SK-N-SH (cell line): Measurements from ENCODE around the gene CAMK2B. TPM values are rescaled to one million over a fixed set of nuclear protein-coding genes. Genes with fewer than 3 reads are reported as not detected.

Experiments used
- CTCF ChIA-PET: fragments of 300-600, 350-600 bp; formaldehyde crosslinking; extraction: SDS; loops from one replicate; lab custom pipeline; 2021; lab: Yijun Ruan, JAX
- POLR2A ChIA-PET: fragments of 350-600 bp; sonication (Branson Sonifier 250); formaldehyde crosslinking; extraction: SDS; loops from one replicate; lab custom pipeline; 2020; ENCODE audit warnings: antibody characterized with exemption, inconsistent platforms; lab: Yijun Ruan, JAX
- DNase-seq: peaks from one replicate; pipeline ENCODE4 v3.0.0; 2012
- H2AFZ ChIP-seq: fragments of 200-600 bp; sonication (generic); 2 replicates; pipeline ENCODE4 v1.8.1; 2016; ENCODE audit warnings: antibody characterized with exemption, mild to moderate bottlenecking, low read depth
- H3F3A ChIP-seq: fragments of 200-600 bp; sonication (generic); replicated peaks from 2 replicates; pipeline ENCODE3; 2016; ENCODE audit warnings: antibody characterized with exemption, mild to moderate bottlenecking; ENCODE audit not compliant: insufficient read depth
- H3K27ac ChIP-seq, 2 experiments: fragments of 200-500 bp in 1 of 2; fragments of 200-600 bp in 1 of 2; sonication (Bioruptor generic) in 1 of 2; sonication (generic), shearing (Covaris generic) in 1 of 2; 2 replicates each; pipeline versions ENCODE4 v1.5.1 to v1.6.1; 2014 to 2016; ENCODE audit warnings: low read depth in 2 of 2, inconsistent platforms in 1 of 2, low read length in 1 of 2, mild to moderate bottlenecking in 1 of 2, mixed read lengths in 1 of 2
- H3K27me3 ChIP-seq: fragments of 200-600 bp; sonication (generic), shearing (Covaris generic); 2 replicates; pipeline ENCODE4 v1.6.1; 2016; ENCODE audit warnings: mixed run types; ENCODE audit not compliant: insufficient read depth
- H3K36me3 ChIP-seq, 2 experiments: fragments of 200-500 bp in 1 of 2; fragments of 200-600 bp in 1 of 2; sonication (Bioruptor generic) in 1 of 2; sonication (generic) in 1 of 2; replicated peaks in 1 of 2; 2 replicates each; pipeline versions ENCODE3 to v1.5.1; 2014 to 2016; ENCODE audit warnings: low read length in 1 of 2, mild to moderate bottlenecking in 1 of 2; ENCODE audit not compliant: insufficient read depth in 2 of 2, control insufficient read depth in 1 of 2
- H3K4me1 ChIP-seq, 2 experiments: fragments of 200-500 bp in 1 of 2; fragments of 200-600 bp in 1 of 2; sonication (Bioruptor generic) in 1 of 2; sonication (generic), shearing (Covaris generic) in 1 of 2; 2 replicates each; pipeline versions ENCODE4 v1.5.1 to v1.6.1; 2014 to 2016; ENCODE audit warnings: low read depth in 1 of 2, low read length in 1 of 2, mixed run types in 1 of 2; ENCODE audit not compliant: insufficient read depth in 2 of 2, control insufficient read depth in 1 of 2
- H3K4me2 ChIP-seq: fragments of 200-600 bp; sonication (generic), shearing (Covaris generic); 2 replicates; pipeline ENCODE4 v1.6.1; 2017; ENCODE audit warnings: mixed run types
- H3K4me3 ChIP-seq, 2 experiments: fragments of 200-500 bp in 1 of 2; fragments of 200-600 bp in 1 of 2; sonication (Bioruptor generic) in 1 of 2; sonication (generic), shearing (Covaris generic) in 1 of 2; 2 replicates each; pipeline versions ENCODE4 v1.5.1 to v1.8.1; 2014 to 2016; ENCODE audit warnings: low read depth in 2 of 2, inconsistent platforms in 1 of 2, low read length in 1 of 2, mild to moderate bottlenecking in 1 of 2, mixed read lengths in 1 of 2, moderate library complexity in 1 of 2
- H3K79me2 ChIP-seq: fragments of 200-600 bp; sonication (generic); 2 replicates; pipeline ENCODE4 v1.8.1; 2017; ENCODE audit warnings: mild to moderate bottlenecking; ENCODE audit not compliant: insufficient read depth
- H3K9ac ChIP-seq: fragments of 200-600 bp; sonication (generic); 2 replicates; pipeline ENCODE4 v1.6.1; 2017; ENCODE audit warnings: mixed run types
- H3K9me2 ChIP-seq: fragments of 200-600 bp; sonication (generic); 2 replicates; pipeline ENCODE4 v1.6.1; 2017; ENCODE audit warnings: mixed run types
- H3K9me3 ChIP-seq: fragments of 200-600 bp; sonication (generic); 2 replicates; pipeline ENCODE4 v1.6.1; 2017; ENCODE audit warnings: mixed run types, mild to moderate bottlenecking, moderate library complexity
- H4K20me1 ChIP-seq: fragments of 200-600 bp; sonication (generic); 2 replicates; pipeline ENCODE4 v1.6.1; 2017; ENCODE audit warnings: mild to moderate bottlenecking, mixed run types; ENCODE audit not compliant: insufficient read depth
- CHD2 ChIP-seq: fragments of 150-350 bp; IDR thresholded peaks from 2 replicates; pipeline ENCODE4 v1.6.1; 2018; ENCODE audit warnings: low read length; ENCODE audit not compliant: partially characterized antibody
- EP300 ChIP-seq, 2 experiments: IDR thresholded peaks; 2 replicates each; pipeline versions ENCODE4 v1.4.0 to v1.6.1; 2012; ENCODE audit warnings: borderline replicate concordance in 1 of 2, low read depth in 1 of 2, low read length in 1 of 2
- GATA2 ChIP-seq: sonication (generic); formaldehyde crosslinking; IDR thresholded peaks from 2 replicates; pipeline ENCODE4 v1.5.0; 2020; ENCODE audit warnings: mild to moderate bottlenecking, missing genetic modification reagents
- IRF3 ChIP-seq: fragments of 150-350 bp; IDR thresholded peaks from 2 replicates; pipeline ENCODE4 v1.6.1; 2016; ENCODE audit warnings: mild to moderate bottlenecking, low read depth, low read length
- JUND ChIP-seq: IDR thresholded peaks from 2 replicates; pipeline ENCODE4 v1.4.0; 2012
- MAX ChIP-seq: IDR thresholded peaks from 2 replicates; pipeline ENCODE4 v1.4.0; 2012; ENCODE audit warnings: low read depth
- MEF2A ChIP-seq: IDR thresholded peaks from 2 replicates; pipeline ENCODE4 v1.4.0; 2012; ENCODE audit warnings: low read depth, borderline replicate concordance
- PBX3 ChIP-seq: IDR thresholded peaks from 2 replicates; pipeline ENCODE4; 2012
- POLR2AphosphoS5 ChIP-seq: IDR thresholded peaks from 2 replicates; pipeline ENCODE4 v1.6.1; 2012; ENCODE audit warnings: low read depth, low read length
- REST ChIP-seq: IDR thresholded peaks from 2 replicates; pipeline ENCODE4 v1.6.1; 2012; ENCODE audit warnings: mild to moderate bottlenecking, low read depth, low read length, moderate library complexity
- RFX5 ChIP-seq: IDR thresholded peaks from 2 replicates; pipeline ENCODE4 v1.6.1; 2012; ENCODE audit warnings: mild to moderate bottlenecking, improper control_type of control experiment, low read length
- TAF1 ChIP-seq: IDR thresholded peaks from 2 replicates; pipeline ENCODE4 v1.6.1; 2012; ENCODE audit warnings: low read depth, mild to moderate bottlenecking, low read length, moderate library complexity, borderline replicate concordance
- TEAD4 ChIP-seq: IDR thresholded peaks from 2 replicates; pipeline ENCODE4 v1.4.0; 2012; ENCODE audit warnings: mild to moderate bottlenecking, borderline replicate concordance; ENCODE audit not compliant: insufficient read depth
- USF1 ChIP-seq: IDR thresholded peaks from 2 replicates; pipeline ENCODE4 v1.4.0; 2012; ENCODE audit warnings: low read depth, borderline replicate concordance
- YY1 ChIP-seq: IDR thresholded peaks from 2 replicates; pipeline ENCODE4 v1.4.0; 2012; ENCODE audit warnings: low read depth, mild to moderate bottlenecking
- WGBS: methylation state at CpG from one replicate; pipeline ENCODE4 v1.1.6; 2017; ENCODE audit warnings: low lambda C conversion rate; 5-methylcytosine and 5-hydroxymethylcytosine counted together
- polyA plus RNA-seq, 3 experiments: library from polyadenylated mRNA; depleted of rRNA; stranded (reverse); fragments of >200 nt; gene quantifications; 2 replicates each; pipeline ENCODE4 v1.2.3, GENCODE V29; 2012

CAMK2B gene
- polyA plus RNA-seq, 1 of the 3 experiments (the other 2 are of a cell fraction), result 0.20 TPM

DNA sequence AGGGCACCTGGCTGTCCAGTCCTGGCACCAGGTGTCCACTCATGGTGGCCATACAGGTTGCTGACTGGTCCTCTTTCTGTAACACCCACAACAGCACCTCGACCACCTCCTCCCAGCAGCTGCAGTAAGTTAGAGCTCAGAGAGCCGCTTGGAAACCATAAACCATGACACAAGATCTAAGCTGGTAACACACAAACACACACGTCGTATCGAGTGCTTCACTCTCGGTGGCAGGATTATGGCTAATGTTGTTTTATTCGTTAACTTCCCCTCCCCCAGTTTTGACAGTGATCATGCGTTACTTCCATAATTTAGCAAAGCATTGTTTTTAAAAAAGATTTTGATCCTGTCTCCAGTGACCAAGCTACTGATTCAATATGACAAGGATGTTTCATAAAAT, 59.7 kb downstream of the CAMK2B start:
- 85% methylated on average over 8 of the region's 8 CpGs for WGBS
- H3K27me3 ChIP-seq, result peaks cover 48% of the 10 kb centered on the region
- POLR2A ChIA-PET, result no interaction called here

More for the DNA sequence above, 59.7 kb downstream of the CAMK2B start:
- H3K27ac ChIP-seq, result peak overlapping the region in 1 of 2 experiments; percentile 5; a peak in 2 of 4 replicates
- DNase-seq, result no peak
- no peak overlapping the region for H3K4me2 ChIP-seq
- peaks cover 0 to 62% of the 10 kb centered on the region in 2 experiments; a peak in 2 of 4 replicates for H3K4me1 ChIP-seq
- TF ChIP-seq REST, result no peak
- TF ChIP-seq TAF1, result no peak
- no peak for TF ChIP-seq PBX3
- TF ChIP-seq TEAD4, result no peak
- TF ChIP-seq EP300 (IDR thresholded peaks at IDR 0.05; ENCODE audit: borderline replicate concordance in 1 of 2, low read depth in 1 of 2, low read length in 1 of 2), result no peak
- TF ChIP-seq MEF2A, result no peak
- TF ChIP-seq JUND, result no peak
- TF ChIP-seq IRF3, result no peak
- no peak for TF ChIP-seq GATA2 (CRISPR knock-in tag)
- no peak for TF ChIP-seq CHD2
- no peak for TF ChIP-seq USF1
- TF ChIP-seq POLR2AphosphoS5, result no peak
- TF ChIP-seq MAX, result no peak
- no peak for TF ChIP-seq RFX5
- TF ChIP-seq YY1, result no peak
- no peak overlapping the region for H3K4me3 ChIP-seq
- no peak overlapping the region for H2AFZ ChIP-seq
- no peaks in the 10 kb centered on the region for H3F3A ChIP-seq
- H4K20me1 ChIP-seq, result no peaks in the 10 kb centered on the region
- no peaks in the 10 kb centered on the region for H3K79me2 ChIP-seq
- no peaks in the 10 kb centered on the region for H3K9me3 ChIP-seq
- H3K9me2 ChIP-seq, result no peaks in the 10 kb centered on the region
- CTCF ChIA-PET, result interaction anchor here (0.8 to 2.6 kb wide), 5 partner anchors 12 to 532 kb away, joined by 3 to 14 read pairs (median 4); no protein-coding TSS in a partner anchor
- H3K9ac ChIP-seq, result no peak overlapping the region
- H3K36me3 ChIP-seq, result no peaks in the 10 kb centered on the region
